AG04449 (cell line): Measurements from ENCODE around the gene PDXP.
"Not testable (repeated sequence)": the region's sequence is repeated elsewhere in the genome, so short reads cannot be mapped to it uniquely, and the experiment has no call there.

Experiments
- CTCF ChIA-PET: fragments of 350-600 bp; formaldehyde crosslinking; extraction: SDS; loops from one replicate; lab custom pipeline; 2021; ENCODE audit warnings: antibody characterized with exemption; lab: Yijun Ruan, JAX
- POLR2A ChIA-PET: fragments of 400-600, 350-600 bp; formaldehyde crosslinking; extraction: SDS; loops from one replicate; lab custom pipeline; 2020; ENCODE audit warnings: antibody characterized with exemption, inconsistent platforms; lab: Yijun Ruan, JAX
- DNase-seq: peaks from one replicate; pipeline ENCODE4 v3.0.0-alpha.2; 2010; ENCODE audit warnings: low read depth, low spot score
- H3K4me3 ChIP-seq: 2 replicates; pipeline ENCODE4 v1.5.1; 2011; ENCODE audit warnings: low read depth, mild to moderate bottlenecking, control low read depth, low read length
- TF ChIP-seq, protein P1 (sequence below): IDR thresholded peaks from one replicate; pipeline ENCODE4 v1.5.1; 2011; ENCODE audit warnings: mild to moderate bottlenecking, moderate library complexity, low read length, control low read depth, inconsistent platforms; ENCODE audit not compliant: insufficient read depth; ENCODE audit errors: missing control alignments

PDXP gene

DNA sequence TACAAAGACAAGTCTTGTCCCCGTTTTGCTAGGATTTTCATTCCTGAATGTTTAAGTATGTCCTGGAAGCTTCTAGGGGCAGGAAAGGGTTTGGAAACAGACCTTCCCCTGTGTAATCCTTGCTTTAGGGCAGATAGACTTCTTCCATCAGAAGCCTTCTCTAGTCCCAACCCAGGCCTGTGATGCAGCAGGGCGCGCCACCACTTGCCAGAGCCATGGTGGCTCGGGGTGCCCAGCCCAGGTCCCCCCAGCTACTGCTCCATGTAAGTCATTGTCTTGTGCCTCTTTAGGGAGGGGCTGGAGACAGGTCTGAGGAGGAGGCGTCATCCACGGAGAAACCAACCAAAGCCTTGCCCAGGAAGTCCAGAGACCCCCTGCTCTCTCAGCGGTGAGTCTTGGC is 31.9 kb downstream of the PDXP start:
- ChIA-PET CTCF (interaction anchor here (16.5 kb wide), 1 partner anchor 52 kb away, joined by 333 read pairs; the partner anchor contains the start of gene SH3BP1), POLR2A (no interaction called here)
- H3K4me3 ChIP-seq: no peak overlapping the region
- no peak for DNase-seq
- TF ChIP-seq, protein P1, sequence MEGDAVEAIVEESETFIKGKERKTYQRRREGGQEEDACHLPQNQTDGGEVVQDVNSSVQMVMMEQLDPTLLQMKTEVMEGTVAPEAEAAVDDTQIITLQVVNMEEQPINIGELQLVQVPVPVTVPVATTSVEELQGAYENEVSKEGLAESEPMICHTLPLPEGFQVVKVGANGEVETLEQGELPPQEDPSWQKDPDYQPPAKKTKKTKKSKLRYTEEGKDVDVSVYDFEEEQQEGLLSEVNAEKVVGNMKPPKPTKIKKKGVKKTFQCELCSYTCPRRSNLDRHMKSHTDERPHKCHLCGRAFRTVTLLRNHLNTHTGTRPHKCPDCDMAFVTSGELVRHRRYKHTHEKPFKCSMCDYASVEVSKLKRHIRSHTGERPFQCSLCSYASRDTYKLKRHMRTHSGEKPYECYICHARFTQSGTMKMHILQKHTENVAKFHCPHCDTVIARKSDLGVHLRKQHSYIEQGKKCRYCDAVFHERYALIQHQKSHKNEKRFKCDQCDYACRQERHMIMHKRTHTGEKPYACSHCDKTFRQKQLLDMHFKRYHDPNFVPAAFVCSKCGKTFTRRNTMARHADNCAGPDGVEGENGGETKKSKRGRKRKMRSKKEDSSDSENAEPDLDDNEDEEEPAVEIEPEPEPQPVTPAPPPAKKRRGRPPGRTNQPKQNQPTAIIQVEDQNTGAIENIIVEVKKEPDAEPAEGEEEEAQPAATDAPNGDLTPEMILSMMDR: no peak

DNA sequence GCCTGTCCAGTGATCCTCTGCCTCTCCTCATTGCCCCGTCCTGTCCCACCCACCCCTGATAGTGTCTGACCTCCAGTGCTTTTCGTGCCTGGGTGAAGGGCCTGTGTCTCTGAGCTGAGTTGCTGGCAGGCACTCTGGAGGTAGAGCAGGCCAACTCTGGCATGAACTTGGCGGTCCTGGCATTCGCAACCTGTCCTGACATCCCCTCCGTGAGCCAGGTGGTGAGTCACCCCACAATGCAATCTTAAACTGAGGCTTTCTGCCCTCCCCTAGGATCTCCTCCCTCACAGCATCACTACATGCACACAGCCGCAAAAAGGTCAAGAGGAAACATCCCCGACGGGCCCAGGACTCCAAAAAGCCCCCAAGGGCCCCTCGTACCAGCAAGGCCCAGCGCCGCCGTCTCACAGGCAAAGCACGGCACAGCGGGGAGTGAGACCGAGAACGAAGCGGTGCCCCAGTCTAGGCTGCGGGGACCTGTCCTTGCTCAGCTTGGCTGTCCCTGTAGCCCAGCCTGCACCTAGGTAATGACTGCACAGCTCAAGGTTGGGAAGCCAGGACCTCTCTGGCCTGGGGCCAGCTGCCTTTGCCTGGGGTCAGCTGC is 32.5 kb downstream of the PDXP start:
- CTCF ChIA-PET: interaction anchor here (1.8 to 16.5 kb wide), 2 partner anchors 10 to 53 kb away, joined by 6 to 333 read pairs; partner anchors contain the start of gene SH3BP1

DNA sequence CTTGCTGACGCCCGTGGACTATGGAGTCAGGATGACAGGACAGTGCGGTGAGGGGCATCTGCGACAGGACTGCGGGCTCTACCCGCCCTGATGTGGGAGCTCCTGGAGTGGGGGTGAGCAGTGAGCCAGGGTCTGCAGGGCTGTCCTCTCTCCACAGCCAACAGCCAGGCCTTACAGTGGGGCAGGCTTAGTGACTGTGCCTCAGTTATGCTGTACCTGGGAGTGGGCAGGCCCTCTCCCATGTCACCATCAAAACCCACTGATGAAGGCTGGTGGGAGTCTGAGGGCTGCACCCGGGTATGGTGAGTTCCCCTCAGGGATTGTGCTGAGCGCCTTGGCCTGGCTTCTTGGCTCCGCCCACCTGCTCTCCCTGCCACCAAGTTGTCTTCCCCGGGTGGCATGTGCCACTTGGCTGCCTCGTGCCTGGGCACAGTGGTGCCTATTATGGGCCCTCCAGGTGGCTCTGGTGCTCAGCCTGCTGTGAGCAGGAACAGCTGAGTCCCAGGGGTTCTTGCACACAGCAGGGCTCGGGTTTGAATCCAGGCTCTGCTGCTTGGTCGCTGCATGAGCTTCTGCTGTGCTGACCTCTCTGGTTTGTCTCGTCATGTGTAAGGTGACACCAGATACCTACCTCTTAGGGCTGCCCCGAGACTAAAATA is 34.2 kb downstream of the PDXP start:
- ChIA-PET POLR2A (interaction anchor here (1.6 kb wide), 1 partner anchor 50 kb away, joined by 4 read pairs; no protein-coding TSS in a partner anchor), CTCF (interaction anchor here (0.7 to 1.8 kb wide), 2 partner anchors 12 to 50 kb away, joined by 4 to 6 read pairs; no protein-coding TSS in a partner anchor)
- TF ChIP-seq, protein P1: no peak
- no peak for DNase-seq
- H3K4me3 ChIP-seq: no peak overlapping the region

More for the DNA sequence above, 32.5 kb downstream of the PDXP start:
- TF ChIP-seq, protein P1: no peak
- no peak for DNase-seq
- POLR2A ChIA-PET: interaction anchor here (0.6 kb wide), 1 partner anchor 59 kb away, joined by 3 read pairs; no protein-coding TSS in a partner anchor
- H3K4me3 ChIP-seq: no peak overlapping the region

DNA sequence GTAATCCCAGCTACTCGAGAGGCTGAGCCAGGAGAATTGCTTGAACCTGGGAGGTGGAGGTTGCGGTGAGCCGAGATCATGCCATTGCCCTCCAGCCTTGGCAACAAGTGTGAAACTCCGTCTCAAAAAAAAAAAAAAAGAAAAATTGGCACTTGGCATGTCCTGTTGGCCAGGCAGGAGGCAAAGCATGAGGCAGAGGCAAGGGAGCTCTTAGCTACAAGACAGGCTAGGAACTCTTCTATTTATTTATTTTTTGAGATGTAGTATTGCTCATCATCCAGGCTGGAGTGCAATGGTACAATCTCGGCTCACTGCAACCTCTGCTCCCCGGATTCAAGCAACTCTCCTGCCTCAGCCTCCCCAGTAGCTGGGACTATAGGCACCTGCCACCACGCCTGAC is 35.6 kb downstream of the PDXP start:
- POLR2A ChIA-PET: interaction anchor here (0.7 to 1.6 kb wide), 3 partner anchors 19 to 57 kb away, joined by 3 to 5 read pairs (median 4); partner anchors contain the start of gene LGALS1
- not testable (repeated sequence) for H3K4me3 ChIP-seq, DNase-seq
- CTCF ChIA-PET: interaction anchor here (0.8 to 5.5 kb wide), 7 partner anchors 11 to 98 kb away, joined by 3 to 69 read pairs (median 4); no protein-coding TSS in a partner anchor

DNA sequence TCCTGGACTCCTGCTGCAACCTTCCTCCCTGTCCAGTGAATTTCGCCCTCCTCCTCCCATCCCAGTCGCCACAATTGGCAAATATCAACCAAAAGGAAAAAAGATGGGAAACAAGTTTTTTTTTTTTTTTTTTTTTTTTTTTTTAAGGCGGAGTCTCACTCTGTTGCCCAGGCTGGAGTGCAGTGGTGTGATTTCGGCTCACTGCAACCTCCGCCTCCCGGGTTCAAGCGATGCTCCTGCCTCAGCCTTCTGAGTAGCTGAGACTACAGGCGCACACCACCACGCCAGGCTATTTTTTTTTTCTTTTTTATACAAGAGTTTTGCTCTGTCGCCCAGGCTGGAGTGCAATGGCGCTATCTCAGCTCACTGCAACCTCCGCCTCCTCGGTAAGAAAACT is 37.7 kb downstream of the PDXP start:
- not testable (repeated sequence) for DNase-seq
- CTCF ChIA-PET: interaction anchor here (0.7 to 5.5 kb wide), 14 partner anchors 9 to 167 kb away, joined by 3 to 69 read pairs (median 4); partner anchors contain the start of gene NOL12
- H3K4me3 ChIP-seq: peak overlapping the region; percentile 52
- POLR2A ChIA-PET: interaction anchor here (0.6 to 2.0 kb wide), 4 partner anchors 10 to 45 kb away, joined by 3 to 14 read pairs (median 6); partner anchors contain the start of genes LGALS1 and NOL12

DNA sequence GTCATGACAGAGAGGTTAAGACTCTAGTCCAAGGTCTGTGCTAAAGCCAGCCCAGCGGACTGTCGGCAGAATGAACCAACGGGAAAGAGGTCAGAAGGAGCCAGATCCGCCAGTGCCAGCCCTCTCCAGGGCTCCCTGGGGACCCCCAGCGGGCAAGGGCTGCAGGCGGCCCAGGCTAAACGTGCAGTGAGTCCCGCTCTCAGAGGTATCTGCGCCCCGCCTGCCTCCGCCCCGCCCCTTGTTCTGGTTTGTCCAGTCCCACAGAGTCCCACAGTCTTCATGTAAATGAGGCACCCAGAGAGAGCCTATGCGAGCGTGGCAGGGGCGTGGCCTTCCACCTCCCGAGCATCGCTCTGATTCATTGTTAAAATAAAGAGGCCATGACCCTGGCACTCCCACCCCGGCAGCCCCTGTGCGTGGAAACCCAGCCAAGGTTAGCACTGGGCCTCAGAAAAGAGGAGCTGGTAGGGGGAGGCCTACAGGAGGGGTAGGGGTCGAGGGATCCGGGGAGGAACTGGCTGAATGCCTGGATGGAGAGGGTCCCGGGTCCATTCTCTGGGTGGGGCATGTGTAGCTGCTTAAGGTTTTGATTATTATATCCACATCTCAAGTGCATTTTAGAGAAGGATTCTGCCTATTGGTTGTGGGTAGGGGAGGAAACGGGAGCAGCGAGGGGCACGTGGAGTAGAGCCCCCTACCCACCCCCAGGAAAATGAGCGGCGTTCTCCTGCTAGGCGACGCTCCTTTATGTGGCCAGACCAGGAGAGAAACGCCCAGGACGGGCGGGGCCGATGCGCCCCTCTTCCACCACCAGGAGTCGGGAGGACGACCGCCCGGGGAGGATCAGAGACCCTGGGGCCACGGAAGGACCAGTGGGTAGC is 38.4 kb downstream of the PDXP start, which contains the start of gene TRIOBP:
TSS of gene TRIOBP (plus strand) at position 392 of the 881 bp plus-strand sequence. CDS start 4,318 bp downstream, outside the sequence.
- ChIA-PET CTCF (interaction anchor here (0.8 to 5.5 kb wide), 20 partner anchors 9 to 157 kb away, joined by 3 to 69 read pairs (median 4); partner anchors contain the start of gene NOL12), POLR2A (interaction anchor here (0.6 to 2.0 kb wide), 6 partner anchors 11 to 1621 kb away, joined by 3 to 14 read pairs (median 4); partner anchors contain the start of genes LGALS1 and NOL12)
- peak within 1 kb of the TSS; percentile 64 for H3K4me3 ChIP-seq
- TF ChIP-seq, protein P1: peak; percentile 63
- peak; percentile 72 for DNase-seq
